GM12875 (cell line): ENCODE measurements around the gene RPS6KA5.
A peak's percentile ranks its signal among the peaks of the same experiment; 100 is the strongest.

Experiments used
- H3K4me3 ChIP-seq: one replicate; pipeline ENCODE4 v1.5.1; 2011; ENCODE audit warnings: low read depth, low read length, control low read depth
- CTCF ChIP-seq: IDR thresholded peaks from 2 replicates; pipeline ENCODE4 v1.5.1; 2011; ENCODE audit warnings: low read depth, mild to moderate bottlenecking, control low read depth, inconsistent platforms, low read length, moderate library complexity, borderline replicate concordance; ENCODE audit not compliant: insufficient read depth

RPS6KA5 gene

GRCh38 chr14:90907178-90907577, 153.3 kb downstream of the RPS6KA5 start:
- no peak for TF ChIP-seq CTCF
- no peak overlapping the region for H3K4me3 ChIP-seq

- no peak overlapping the region for H3K4me3 ChIP-seq
- TF ChIP-seq CTCF = no peak
These were observed 154.9 kb downstream of the RPS6KA5 start for GRCh38 chr14:90905531-90905930.

GRCh38 chr14:90903101-90903500, 157.3 kb downstream of the RPS6KA5 start:
- no peak overlapping the region for H3K4me3 ChIP-seq
- peak; percentile 61; the same call in 1 of the 2 replicates for TF ChIP-seq CTCF

GRCh38 chr14:90900476-90901083, 159.9 kb downstream of the RPS6KA5 start:
- TF ChIP-seq CTCF = no peak
- H3K4me3 ChIP-seq = no peak overlapping the region

- H3K4me3 ChIP-seq = no peak overlapping the region
- TF ChIP-seq CTCF = no peak
These were observed 163.4 kb downstream of the RPS6KA5 start for GRCh38 chr14:90897022-90897421.

- no peak overlapping the region for H3K4me3 ChIP-seq
- TF ChIP-seq CTCF = no peak
These were observed 166.2 kb downstream of the RPS6KA5 start for GRCh38 chr14:90894241-90894640.

GRCh38 chr14:90893510-90893909, 166.9 kb downstream of the RPS6KA5 start:
- TF ChIP-seq CTCF = no peak
- no peak overlapping the region for H3K4me3 ChIP-seq
